ENCODE measurements around the gene UBASH3B.
A peak's percentile ranks its signal among the peaks of the same experiment; 100 is the strongest.

The UBASH3B gene

DNA sequence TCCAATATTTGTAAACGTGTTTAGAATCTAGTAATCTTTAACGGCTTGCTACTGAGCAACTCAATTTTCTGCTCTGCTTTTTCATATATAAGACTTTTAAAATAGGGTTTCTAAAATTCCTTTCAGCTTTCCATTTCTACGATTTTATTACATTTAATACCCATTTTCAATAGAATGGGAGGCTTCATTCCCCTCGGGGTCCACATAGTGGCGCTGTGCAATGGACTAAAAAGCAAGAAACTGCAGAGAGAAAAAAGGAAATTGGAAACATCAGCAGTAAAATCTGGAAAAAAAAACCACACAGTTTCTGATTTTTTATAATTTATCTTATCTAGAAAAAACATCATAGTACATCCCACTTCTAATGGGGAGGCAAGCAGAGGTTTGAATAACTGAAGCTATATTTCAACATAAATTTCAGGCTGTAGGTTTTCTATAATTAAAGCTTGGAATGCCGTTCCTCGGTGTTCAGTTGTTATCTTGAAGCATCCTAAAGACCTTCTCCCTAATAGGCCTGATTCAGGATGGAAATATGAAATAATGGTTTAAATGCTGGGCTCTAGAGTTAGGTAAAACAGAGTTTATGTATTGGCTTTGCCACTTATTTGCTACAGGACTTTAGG, 208.3 kb downstream of the UBASH3B start:
- intact Hi-C loops (cut with DNase I), result loop anchor here (1.0 to 2.0 kb wide), 2 partner anchors 159 to 190 kb away; no protein-coding TSS in a partner anchor
- DNase-seq, result peak in 9 of 10 donors; percentile 33 to 92 (median 56)
